Measurements from ENCODE around the gene SLC7A5. TPM values are rescaled to one million over a fixed set of nuclear protein-coding genes. Genes with fewer than 3 reads are reported as not detected.

SLC7A5 gene
- total RNA-seq, 2 experiments from 2014 or later = 140 to 283 TPM

- CTCF ChIA-PET (ENCODE audit: unreplicated experiment) = no interaction called here
- no peaks in the 10 kb centered on the region for H3K9me2 ChIP-seq (ENCODE audit: insufficient read depth, low read length)
- peak overlapping the region; percentile 1 for H3K4me3 ChIP-seq (ENCODE audit: low read depth, low read length, poor library complexity, severe bottlenecking)
- peaks cover 98% of the 10 kb centered on the region for H3K36me3 ChIP-seq (ENCODE audit: insufficient read depth, low read length)
- H3K27ac ChIP-seq (ENCODE audit: low read depth, low read length, poor library complexity, severe bottlenecking) = peak overlapping the region; percentile 61
- peak overlapping the region; percentile 59 for H3K4me2 ChIP-seq (ENCODE audit: low read length)
- POLR2A ChIA-PET = interaction anchor here (0.9 kb wide), 1 partner anchor 15 kb away, joined by 3 read pairs; no protein-coding TSS in a partner anchor
- BruUV-seq (replicated peaks) = no TSS peak
- intact Hi-C loops (cut with micrococcal nuclease; ENCODE audit: unreplicated experiment) = no loop called here
- no peak for DNase-seq (ENCODE audit: low spot score)
- no peak overlapping the region for H2AFZ ChIP-seq (ENCODE audit: low read length)
- peaks cover 76% of the 10 kb centered on the region for H3K79me2 ChIP-seq (ENCODE audit: insufficient read depth, low read depth, low read length)
- H3K4me1 ChIP-seq (ENCODE audit: insufficient read depth, low read length, poor library complexity, severe bottlenecking) = peaks cover 40% of the 10 kb centered on the region
- H3K9me3 ChIP-seq (ENCODE audit: low read length) = no peaks in the 10 kb centered on the region
- no peak for TF ChIP-seq EZH2phosphoT487 (IDR thresholded peaks at IDR 0.05; ENCODE audit: borderline replicate concordance, low read depth, low read length)
- TF ChIP-seq, protein P1, sequence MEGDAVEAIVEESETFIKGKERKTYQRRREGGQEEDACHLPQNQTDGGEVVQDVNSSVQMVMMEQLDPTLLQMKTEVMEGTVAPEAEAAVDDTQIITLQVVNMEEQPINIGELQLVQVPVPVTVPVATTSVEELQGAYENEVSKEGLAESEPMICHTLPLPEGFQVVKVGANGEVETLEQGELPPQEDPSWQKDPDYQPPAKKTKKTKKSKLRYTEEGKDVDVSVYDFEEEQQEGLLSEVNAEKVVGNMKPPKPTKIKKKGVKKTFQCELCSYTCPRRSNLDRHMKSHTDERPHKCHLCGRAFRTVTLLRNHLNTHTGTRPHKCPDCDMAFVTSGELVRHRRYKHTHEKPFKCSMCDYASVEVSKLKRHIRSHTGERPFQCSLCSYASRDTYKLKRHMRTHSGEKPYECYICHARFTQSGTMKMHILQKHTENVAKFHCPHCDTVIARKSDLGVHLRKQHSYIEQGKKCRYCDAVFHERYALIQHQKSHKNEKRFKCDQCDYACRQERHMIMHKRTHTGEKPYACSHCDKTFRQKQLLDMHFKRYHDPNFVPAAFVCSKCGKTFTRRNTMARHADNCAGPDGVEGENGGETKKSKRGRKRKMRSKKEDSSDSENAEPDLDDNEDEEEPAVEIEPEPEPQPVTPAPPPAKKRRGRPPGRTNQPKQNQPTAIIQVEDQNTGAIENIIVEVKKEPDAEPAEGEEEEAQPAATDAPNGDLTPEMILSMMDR (conservative IDR thresholded peaks at IDR 0.05; ENCODE audit: low read length) = peak; percentile 68
- peaks cover 26% of the 10 kb centered on the region; the same call in 1 of the 2 replicates for H4K20me1 ChIP-seq (ENCODE audit: insufficient read depth, low read length)
Observed at GRCh38 chr16:87844120-87844733, 25.1 kb downstream of the SLC7A5 start.

DNA sequence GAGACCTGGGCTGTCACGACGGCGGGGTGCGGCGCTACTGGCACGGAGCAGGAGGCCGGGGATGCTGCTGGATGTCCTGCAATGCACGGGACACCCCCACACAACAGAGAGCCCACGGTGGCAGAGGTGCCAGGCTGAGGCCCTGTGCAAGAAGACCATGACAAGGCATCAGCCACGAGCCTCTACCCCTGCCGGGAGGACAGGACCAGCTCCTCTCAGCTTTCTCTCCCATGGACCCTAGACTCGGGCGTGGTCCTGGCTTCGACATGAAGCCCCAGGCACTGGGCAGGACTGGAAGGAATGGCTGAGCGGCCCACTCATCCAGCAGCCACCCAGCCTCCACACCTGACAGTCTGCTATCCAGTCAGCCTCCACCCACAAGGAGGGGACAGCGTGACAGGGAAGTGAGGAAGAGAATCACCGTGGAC is 25.6 kb downstream of the SLC7A5 start:
- BruUV-seq (replicated peaks) = no TSS peak
- intact Hi-C loops (cut with micrococcal nuclease; ENCODE audit: unreplicated experiment) = loop anchor here (2.0 kb wide), 1 partner anchor 65 kb away; no protein-coding TSS in a partner anchor

More for the DNA sequence above, 25.6 kb downstream of the SLC7A5 start:
- DNase-seq (ENCODE audit: low spot score) = no peak
- Histone ChIP-seq H3K4me1 (ENCODE audit: insufficient read depth, low read length, poor library complexity, severe bottlenecking) (peaks cover 40% of the 10 kb centered on the region), H3K79me2 (ENCODE audit: insufficient read depth, low read depth, low read length) (peaks cover 71% of the 10 kb centered on the region), H3K27ac (ENCODE audit: low read depth, low read length, poor library complexity, severe bottlenecking) (peak overlapping the region; percentile 61), H3K4me3 (ENCODE audit: low read depth, low read length, poor library complexity, severe bottlenecking) (peak overlapping the region; percentile 1), H3K9me2 (ENCODE audit: insufficient read depth, low read length) (no peaks in the 10 kb centered on the region), H2AFZ (ENCODE audit: low read length) (no peak overlapping the region), H3K36me3 (ENCODE audit: insufficient read depth, low read length) (peaks cover 98% of the 10 kb centered on the region), H4K20me1 (ENCODE audit: insufficient read depth, low read length) (peaks cover 21% of the 10 kb centered on the region; the same call in 1 of the 2 replicates), H3K4me2 (ENCODE audit: low read length) (peak overlapping the region; percentile 59), H3K9me3 (ENCODE audit: low read length) (no peaks in the 10 kb centered on the region)
- TF ChIP-seq, protein P1 (conservative IDR thresholded peaks at IDR 0.05; ENCODE audit: low read length) = no peak
- no peak for TF ChIP-seq EZH2phosphoT487 (IDR thresholded peaks at IDR 0.05; ENCODE audit: borderline replicate concordance, low read depth, low read length)
- ChIA-PET CTCF (ENCODE audit: unreplicated experiment) (interaction anchor here (1.5 kb wide), 1 partner anchor 27 kb away, joined by 3 read pairs; no protein-coding TSS in a partner anchor), POLR2A (interaction anchor here (0.9 kb wide), 1 partner anchor 15 kb away, joined by 3 read pairs; no protein-coding TSS in a partner anchor)
